Activated T-helper 1 cell treated with anti-CD3 and anti-CD28 coated beads, Interleukin-12 subunit alpha, Interleukin-12 subunit beta, Interleukin-2, Interleukin-4 antibody, amounts not matched to agents 30 ng/mL and 10 ng/mL and 1 ng/mL, durations not matched to agents 14 hours and 24 hours and 36 hours (primary cell): ENCODE results near the gene ROPN1. TPM values are rescaled to one million over a fixed set of nuclear protein-coding genes. Genes with fewer than 3 reads are reported as not detected.
A peak's percentile ranks its signal among the peaks of the same experiment; 100 is the strongest.
"Not testable (repeated sequence)": the region's sequence is repeated elsewhere in the genome, so short reads cannot be mapped to it uniquely, and the experiment has no call there.

Experiments
- DNase-seq: peaks from one replicate; pipeline ENCODE4 v3.0.0; 2021; ENCODE audit warnings: low spot score
- H3K27ac Mint-ChIP-seq: one replicate; pipeline ENCODE4 v1.8.0; 2021; ENCODE audit warnings: mild to moderate bottlenecking, mixed read lengths
- H3K27me3 Mint-ChIP-seq: one replicate; pipeline ENCODE4 v1.8.0; 2022; ENCODE audit warnings: mild to moderate bottlenecking, moderate library complexity, mixed read lengths; ENCODE audit not compliant: insufficient read depth
- H3K36me3 Mint-ChIP-seq: one replicate; pipeline ENCODE4 v1.8.0; 2021; ENCODE audit warnings: low read depth, mixed read lengths
- H3K4me1 Mint-ChIP-seq: one replicate; pipeline ENCODE4 v1.8.0; 2021; ENCODE audit warnings: low read depth, mixed read lengths
- H3K4me3 Mint-ChIP-seq: one replicate; pipeline ENCODE4 v1.8.0; 2021; ENCODE audit warnings: mild to moderate bottlenecking, moderate library complexity, mixed read lengths
- H3K9me3 Mint-ChIP-seq: one replicate; pipeline ENCODE4 v1.8.0; 2021; ENCODE audit warnings: mixed read lengths
- intact Hi-C: fragments of 100-400 bp; cut with micrococcal nuclease; formaldehyde crosslinking; loops from one replicate; pipeline ENCODE4 v1.15.1; 2024
- total RNA-seq: library from RNA; stranded (reverse); gene quantifications from 2 replicates; pipeline ENCODE4 v1.2.3, GENCODE V29; 2022

Gene ROPN1
- total RNA-seq, 1 donor from 2014 or later: not detected

GRCh38 chr3:123981317-123981716, 10.6 kb downstream of the ROPN1 start:
- H3K4me3 Mint-ChIP-seq, H3K27ac Mint-ChIP-seq, intact Hi-C loops, DNase-seq, H3K9me3 Mint-ChIP-seq, H3K36me3 Mint-ChIP-seq, H3K4me1 Mint-ChIP-seq: not testable (repeated sequence)
- peaks cover 23% of the 10 kb centered on the region for H3K27me3 Mint-ChIP-seq

DNA sequence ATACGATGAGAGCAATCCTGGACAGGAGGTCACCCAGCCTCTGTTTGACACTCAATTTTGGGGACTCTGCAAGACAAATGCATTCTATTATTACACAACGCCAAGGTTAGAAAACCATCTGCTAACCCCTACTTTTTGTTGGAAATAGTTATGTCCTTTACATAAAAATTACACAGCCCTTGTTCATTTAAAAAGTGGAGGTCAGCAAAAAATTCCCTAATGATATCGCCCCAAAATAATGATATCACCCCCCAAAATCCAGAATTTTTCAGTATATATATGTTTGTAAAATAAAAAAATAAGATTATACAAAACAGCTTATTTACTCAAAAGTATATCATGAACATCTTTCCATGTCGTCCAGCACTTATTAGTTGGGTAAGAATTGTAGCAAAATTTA, 11.4 kb downstream of the ROPN1 start:
- no peaks in the 10 kb centered on the region for H3K4me1 Mint-ChIP-seq
- no peaks in the 10 kb centered on the region for H3K9me3 Mint-ChIP-seq
- no peak for DNase-seq
- H3K4me3 Mint-ChIP-seq: no peak overlapping the region
- intact Hi-C loops: no loop called here
- H3K27me3 Mint-ChIP-seq: peaks cover 26% of the 10 kb centered on the region
- no peak overlapping the region for H3K27ac Mint-ChIP-seq
- H3K36me3 Mint-ChIP-seq: no peaks in the 10 kb centered on the region

DNA sequence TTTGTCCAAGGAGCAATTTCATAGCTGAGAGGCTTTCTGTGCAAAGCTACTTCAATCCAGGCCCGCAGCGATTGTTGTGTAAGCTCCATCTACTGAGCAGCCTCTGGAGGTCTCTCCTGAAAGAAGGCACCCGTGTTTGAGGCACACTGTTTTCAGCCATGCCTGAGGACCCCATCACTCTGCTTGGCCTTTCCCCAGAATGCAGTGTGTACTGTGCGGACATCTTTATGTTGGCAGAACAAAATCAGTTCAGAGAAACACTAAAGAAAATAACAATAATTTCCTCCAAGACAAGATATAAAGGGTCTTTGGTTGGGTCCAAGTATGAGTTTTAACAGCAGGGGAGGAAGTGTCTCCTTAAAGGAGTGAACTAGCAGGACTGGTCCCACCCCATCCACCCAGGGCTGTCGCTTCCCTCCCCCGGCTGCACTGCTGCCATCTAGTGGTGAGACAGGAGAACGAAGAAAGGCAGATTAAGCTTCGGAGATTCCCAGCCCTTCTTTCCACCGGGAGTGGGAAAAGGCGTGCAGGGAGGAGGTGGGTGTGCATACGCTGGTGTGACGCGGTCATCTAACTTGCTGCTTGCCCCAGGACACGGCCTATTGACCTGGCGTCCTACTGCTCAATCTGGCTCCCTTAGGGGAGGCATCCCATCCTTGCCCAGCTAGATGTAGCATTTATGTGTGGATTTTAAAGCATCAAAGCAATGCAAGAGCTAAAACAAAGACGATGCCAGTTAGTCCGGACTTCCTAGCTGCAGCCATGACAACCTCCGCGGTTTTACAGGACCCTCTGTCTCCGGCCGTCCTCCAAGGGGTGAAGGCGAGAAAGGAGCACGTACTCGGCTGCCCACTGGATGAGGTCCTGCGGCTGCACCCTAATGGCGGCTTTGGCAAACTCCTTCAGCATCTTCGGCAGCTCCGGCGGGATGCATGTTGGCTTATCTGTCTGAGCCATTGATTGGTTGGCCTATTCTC, 12.1 kb downstream of the ROPN1 start:
- not testable (repeated sequence) for H3K9me3 Mint-ChIP-seq

GRCh38 chr3:123976904-123977303, 15.0 kb downstream of the ROPN1 start:
- H3K36me3 Mint-ChIP-seq, H3K4me1 Mint-ChIP-seq, H3K27ac Mint-ChIP-seq, intact Hi-C loops, H3K9me3 Mint-ChIP-seq, H3K4me3 Mint-ChIP-seq, DNase-seq: not testable (repeated sequence)
- H3K27me3 Mint-ChIP-seq: peaks cover 22% of the 10 kb centered on the region

More for the DNA sequence above, 12.1 kb downstream of the ROPN1 start:
- H3K4me3 Mint-ChIP-seq, H3K4me1 Mint-ChIP-seq, intact Hi-C loops, H3K27ac Mint-ChIP-seq, H3K36me3 Mint-ChIP-seq, DNase-seq: not testable (repeated sequence)
- peaks cover 26% of the 10 kb centered on the region for H3K27me3 Mint-ChIP-seq

GRCh38 chr3:123976181-123976898, 15.6 kb downstream of the ROPN1 start:
- H3K36me3 Mint-ChIP-seq, H3K27ac Mint-ChIP-seq, DNase-seq, H3K4me3 Mint-ChIP-seq, H3K4me1 Mint-ChIP-seq, H3K9me3 Mint-ChIP-seq, intact Hi-C loops: not testable (repeated sequence)
- H3K27me3 Mint-ChIP-seq: peaks cover 27% of the 10 kb centered on the region

GRCh38 chr3:123975030-123975429, 16.9 kb downstream of the ROPN1 start:
- not testable (repeated sequence) for H3K36me3 Mint-ChIP-seq

GRCh38 chr3:123971406-123971805, 20.5 kb downstream of the ROPN1 start:
- Mint-ChIP-seq H3K36me3 (no peaks in the 10 kb centered on the region), H3K4me1 (no peaks in the 10 kb centered on the region), H3K27ac (no peak overlapping the region), H3K4me3 (no peak overlapping the region), H3K27me3 (peaks cover 27% of the 10 kb centered on the region), H3K9me3 (no peaks in the 10 kb centered on the region)
- no peak for DNase-seq
- intact Hi-C loops: no loop called here

More at GRCh38 chr3:123975030-123975429, 16.9 kb downstream of the ROPN1 start:
- DNase-seq, intact Hi-C loops, H3K27ac Mint-ChIP-seq, H3K4me3 Mint-ChIP-seq, H3K4me1 Mint-ChIP-seq, H3K9me3 Mint-ChIP-seq: not testable (repeated sequence)
- H3K27me3 Mint-ChIP-seq: peaks cover 19% of the 10 kb centered on the region

GRCh38 chr3:123967260-123967659, 24.7 kb downstream of the ROPN1 start:
- not testable (repeated sequence) for DNase-seq, H3K27ac Mint-ChIP-seq, H3K4me1 Mint-ChIP-seq, H3K9me3 Mint-ChIP-seq, H3K4me3 Mint-ChIP-seq, H3K36me3 Mint-ChIP-seq
- intact Hi-C loops: loop anchor here (10.0 kb wide), 1 partner anchor 762 kb away; the partner anchor contains the start of gene SEC22A
- H3K27me3 Mint-ChIP-seq: peaks cover 35% of the 10 kb centered on the region

GRCh38 chr3:123966799-123967198, 25.1 kb downstream of the ROPN1 start:
- not testable (repeated sequence) for DNase-seq, H3K4me3 Mint-ChIP-seq, H3K9me3 Mint-ChIP-seq, H3K27ac Mint-ChIP-seq, H3K36me3 Mint-ChIP-seq, H3K4me1 Mint-ChIP-seq
- intact Hi-C loops: loop anchor here (10.0 kb wide), 1 partner anchor 762 kb away; the partner anchor contains the start of gene SEC22A
- H3K27me3 Mint-ChIP-seq: peaks cover 35% of the 10 kb centered on the region

- not testable (repeated sequence) for H3K27ac Mint-ChIP-seq, DNase-seq, H3K36me3 Mint-ChIP-seq, H3K4me3 Mint-ChIP-seq, H3K9me3 Mint-ChIP-seq
- H3K27me3 Mint-ChIP-seq: peaks cover 30% of the 10 kb centered on the region
- intact Hi-C loops: loop anchor here (5.0 to 10.0 kb wide), 2 partner anchors 68 to 760 kb away; partner anchors contain the start of genes KALRN and SEC22A
- peaks cover 11% of the 10 kb centered on the region for H3K4me1 Mint-ChIP-seq
Observed at GRCh38 chr3:123964793-123965192, 27.1 kb downstream of the ROPN1 start.

DNA sequence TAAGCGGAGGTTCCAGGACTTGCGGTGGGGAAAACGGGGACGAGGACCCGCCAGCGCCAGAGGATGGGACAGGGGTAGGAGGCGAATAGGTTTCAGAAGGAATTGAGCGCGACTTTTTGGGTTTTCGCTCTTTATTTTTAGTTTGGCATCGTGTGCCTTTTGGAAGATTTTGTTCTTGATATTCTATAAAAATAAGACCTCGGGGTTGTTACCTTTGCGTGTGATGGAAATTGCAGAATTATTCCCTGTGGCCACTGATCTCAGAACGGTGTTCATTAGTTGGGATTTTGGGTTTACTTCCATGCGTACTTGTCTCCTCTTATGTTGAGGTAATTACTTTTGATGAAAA, 30.4 kb downstream of the ROPN1 start:
- no peaks in the 10 kb centered on the region for H3K36me3 Mint-ChIP-seq
- H3K27me3 Mint-ChIP-seq: peaks cover 19% of the 10 kb centered on the region
- peak overlapping the region; percentile 95 for H3K4me3 Mint-ChIP-seq
- H3K27ac Mint-ChIP-seq: peak overlapping the region; percentile 88
- peaks cover 30% of the 10 kb centered on the region for H3K4me1 Mint-ChIP-seq
- intact Hi-C loops: loop anchor here (1.0 to 10.0 kb wide), 4 partner anchors 71 to 767 kb away; partner anchors contain the start of genes HACD2, KALRN and SEC22A
- DNase-seq: no peak
- no peaks in the 10 kb centered on the region for H3K9me3 Mint-ChIP-seq

GRCh38 chr3:123960781-123961507, 31.0 kb downstream of the ROPN1 start, which contains the start of gene CCDC14:
Gene CCDC14, minus strand, starts transcription at chr3:123961229. Its CDS starts 56 bp downstream, at chr3:123961173.
- Mint-ChIP-seq H3K9me3 (no peaks in the 10 kb centered on the region), H3K36me3 (no peaks in the 10 kb centered on the region), H3K4me1 (peaks cover 30% of the 10 kb centered on the region), H3K4me3 (peak within 1 kb of the TSS; percentile 95), H3K27ac (peak within 1 kb of the TSS; percentile 88), H3K27me3 (peaks cover 17% of the 10 kb centered on the region)
- DNase-seq: peak; percentile 68
- intact Hi-C loops: loop anchor here (1.0 to 10.0 kb wide), 5 partner anchors 71 to 768 kb away; partner anchors contain the start of genes HACD2, KALRN, MYLK and SEC22A
